Smooth muscle cell (in vitro differentiated cells): ENCODE results near the gene TAF4B. TPM values are rescaled to one million over a fixed set of nuclear protein-coding genes. Genes with fewer than 3 reads are reported as not detected.
A peak's percentile ranks its signal among the peaks of the same experiment; 100 is the strongest.

Experiments used
- DNase-seq: peaks from one replicate; lab custom pipeline; 2025; ENCODE audit not compliant: unreplicated experiment; lab: John Stamatoyannopoulos, UW
- H2AFZ ChIP-seq: fragments of 200-600 bp; sonication (generic); 2 replicates; pipeline ENCODE4 v1.6.0; 2016; ENCODE audit warnings: antibody characterized with exemption, low read depth, mild to moderate bottlenecking
- H3F3A ChIP-seq: fragments of 200-600 bp; sonication (generic); 2 replicates; pipeline ENCODE4 v1.6.0; 2017; ENCODE audit warnings: antibody characterized with exemption, low read depth
- H3K27ac ChIP-seq: fragments of 200-600 bp; sonication (generic); 2 replicates; pipeline ENCODE4 v1.5.1; 2016; ENCODE audit warnings: low read depth, mild to moderate bottlenecking
- H3K27me3 ChIP-seq: fragments of 200-600 bp; sonication (generic); 2 replicates; pipeline ENCODE4 v1.6.1; 2016; ENCODE audit warnings: low read depth, mild to moderate bottlenecking
- H3K36me3 ChIP-seq: fragments of 200-600 bp; sonication (generic); 2 replicates; pipeline ENCODE4 v1.5.1; 2016; ENCODE audit warnings: low read depth
- H3K4me1 ChIP-seq: fragments of 200-600 bp; sonication (generic); 2 replicates; pipeline ENCODE4 v1.5.1; 2016; ENCODE audit warnings: low read depth
- H3K4me2 ChIP-seq: fragments of 200-600 bp; sonication (generic); 2 replicates; pipeline ENCODE4 v1.6.0; 2016; ENCODE audit warnings: mild to moderate bottlenecking
- H3K4me3 ChIP-seq: fragments of 200-600 bp; sonication (generic); 2 replicates; pipeline ENCODE4 v1.5.1; 2016; ENCODE audit warnings: mild to moderate bottlenecking
- H3K79me2 ChIP-seq: fragments of 200-600 bp; sonication (generic); 2 replicates; pipeline ENCODE4 v1.6.0; 2016; ENCODE audit warnings: low read depth, mild to moderate bottlenecking
- H3K9ac ChIP-seq: fragments of 200-600 bp; sonication (generic); 2 replicates; pipeline ENCODE4 v1.6.0; 2016; ENCODE audit warnings: low read depth
- H3K9me3 ChIP-seq: fragments of 200-600 bp; sonication (generic); replicated peaks from 2 replicates; pipeline ENCODE4 v1.5.1; 2016; ENCODE audit warnings: low read depth
- H4K20me1 ChIP-seq: fragments of 200-600 bp; sonication (generic); 2 replicates; pipeline ENCODE4 v1.6.0; 2016; ENCODE audit warnings: low read depth
- WGBS: methylation state at CpG from one replicate; pipeline ENCODE4 v1.1.7; 2016; ENCODE audit warnings: low lambda C conversion rate; 5-methylcytosine and 5-hydroxymethylcytosine counted together
- polyA plus RNA-seq: library from polyadenylated mRNA; unstranded; fragments of >200 nt; fragmentation: Nextera tagmentation; extraction: Ambion mirVana; gene quantifications from 2 replicates; pipeline ENCODE4 v1.2.1, GENCODE V29; 2016
- total RNA-seq: library from RNA; depleted of rRNA; stranded (reverse); fragments of >200 nt; gene quantifications from 2 replicates; pipeline ENCODE4 v1.2.3, GENCODE V29; 2014
- TF ChIP-seq, protein P1 (sequence below): fragments of 200-600 bp; sonication (generic); IDR thresholded peaks from 2 replicates; pipeline ENCODE4 v1.5.1; 2017; ENCODE audit warnings: borderline replicate concordance, mild to moderate bottlenecking, antibody characterized with exemption; ENCODE audit not compliant: insufficient read depth, poor library complexity, severe bottlenecking

TAF4B gene, protein sequence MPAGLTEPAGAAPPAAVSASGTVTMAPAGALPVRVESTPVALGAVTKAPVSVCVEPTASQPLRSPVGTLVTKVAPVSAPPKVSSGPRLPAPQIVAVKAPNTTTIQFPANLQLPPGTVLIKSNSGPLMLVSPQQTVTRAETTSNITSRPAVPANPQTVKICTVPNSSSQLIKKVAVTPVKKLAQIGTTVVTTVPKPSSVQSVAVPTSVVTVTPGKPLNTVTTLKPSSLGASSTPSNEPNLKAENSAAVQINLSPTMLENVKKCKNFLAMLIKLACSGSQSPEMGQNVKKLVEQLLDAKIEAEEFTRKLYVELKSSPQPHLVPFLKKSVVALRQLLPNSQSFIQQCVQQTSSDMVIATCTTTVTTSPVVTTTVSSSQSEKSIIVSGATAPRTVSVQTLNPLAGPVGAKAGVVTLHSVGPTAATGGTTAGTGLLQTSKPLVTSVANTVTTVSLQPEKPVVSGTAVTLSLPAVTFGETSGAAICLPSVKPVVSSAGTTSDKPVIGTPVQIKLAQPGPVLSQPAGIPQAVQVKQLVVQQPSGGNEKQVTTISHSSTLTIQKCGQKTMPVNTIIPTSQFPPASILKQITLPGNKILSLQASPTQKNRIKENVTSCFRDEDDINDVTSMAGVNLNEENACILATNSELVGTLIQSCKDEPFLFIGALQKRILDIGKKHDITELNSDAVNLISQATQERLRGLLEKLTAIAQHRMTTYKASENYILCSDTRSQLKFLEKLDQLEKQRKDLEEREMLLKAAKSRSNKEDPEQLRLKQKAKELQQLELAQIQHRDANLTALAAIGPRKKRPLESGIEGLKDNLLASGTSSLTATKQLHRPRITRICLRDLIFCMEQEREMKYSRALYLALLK
- total RNA-seq (2.7 and 5.4 TPM in 2 replicates), polyA plus RNA-seq (0.89 and 1.6 TPM in 2 replicates)

DNA sequence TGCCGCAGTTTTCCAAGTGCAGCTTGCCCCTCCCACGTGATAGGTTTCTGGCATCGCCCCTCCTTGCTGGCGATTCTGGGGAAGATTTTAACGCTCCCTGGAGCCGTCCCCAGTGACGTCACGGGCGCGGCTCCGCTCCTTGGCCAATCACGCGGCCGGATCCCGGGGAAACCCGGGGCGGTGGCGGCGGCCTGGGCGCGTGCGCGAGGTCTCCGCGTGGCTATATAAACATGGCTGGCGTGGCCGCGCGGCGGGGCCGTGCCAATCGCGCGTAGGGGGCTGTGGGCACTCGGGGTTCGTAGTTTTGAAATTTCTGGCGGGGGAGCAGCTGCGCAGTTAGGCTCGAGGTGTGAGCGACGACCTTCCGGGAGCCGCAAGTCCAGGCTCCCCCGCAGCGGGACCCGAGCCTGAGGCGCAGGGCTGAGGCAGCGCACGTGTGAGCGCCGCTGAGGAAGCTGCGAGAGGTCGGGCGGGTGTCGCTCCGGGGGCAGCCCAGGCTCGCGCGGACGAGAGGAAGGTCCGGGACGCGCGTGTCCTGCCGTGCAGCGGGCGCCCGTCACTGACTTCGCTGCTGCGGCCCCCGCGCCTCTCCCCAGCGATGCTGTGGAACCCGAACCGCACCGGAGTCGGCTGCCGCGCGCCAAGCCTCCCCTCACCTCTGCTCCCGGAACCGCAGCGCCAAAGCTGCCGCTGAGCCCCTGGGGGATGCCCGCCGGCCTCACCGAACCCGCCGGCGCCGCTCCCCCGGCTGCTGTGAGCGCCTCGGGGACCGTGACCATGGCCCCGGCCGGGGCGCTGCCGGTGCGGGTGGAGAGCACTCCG lies at the start of gene TAF4B:
Gene TAF4B (plus strand): TSS at position 217 of the 822 bp plus-strand sequence. CDS start 489 bp downstream, at position 706.
- peak within 1 kb of the TSS; percentile 85 for H3K4me3 ChIP-seq
- no peaks in the 10 kb centered on the region for H3K36me3 ChIP-seq
- H3K79me2 ChIP-seq = no peaks in the 10 kb centered on the region
- no peaks in the 10 kb centered on the region for H4K20me1 ChIP-seq
- H3K27me3 ChIP-seq = no peaks in the 10 kb centered on the region
- H3K9ac ChIP-seq = peak within 1 kb of the TSS; percentile 71
- H3K27ac ChIP-seq = peak within 1 kb of the TSS; percentile 15
- peak within 1 kb of the TSS; percentile 86 for H2AFZ ChIP-seq
- no peaks in the 10 kb centered on the region for H3K9me3 ChIP-seq
- TF ChIP-seq, protein P1, sequence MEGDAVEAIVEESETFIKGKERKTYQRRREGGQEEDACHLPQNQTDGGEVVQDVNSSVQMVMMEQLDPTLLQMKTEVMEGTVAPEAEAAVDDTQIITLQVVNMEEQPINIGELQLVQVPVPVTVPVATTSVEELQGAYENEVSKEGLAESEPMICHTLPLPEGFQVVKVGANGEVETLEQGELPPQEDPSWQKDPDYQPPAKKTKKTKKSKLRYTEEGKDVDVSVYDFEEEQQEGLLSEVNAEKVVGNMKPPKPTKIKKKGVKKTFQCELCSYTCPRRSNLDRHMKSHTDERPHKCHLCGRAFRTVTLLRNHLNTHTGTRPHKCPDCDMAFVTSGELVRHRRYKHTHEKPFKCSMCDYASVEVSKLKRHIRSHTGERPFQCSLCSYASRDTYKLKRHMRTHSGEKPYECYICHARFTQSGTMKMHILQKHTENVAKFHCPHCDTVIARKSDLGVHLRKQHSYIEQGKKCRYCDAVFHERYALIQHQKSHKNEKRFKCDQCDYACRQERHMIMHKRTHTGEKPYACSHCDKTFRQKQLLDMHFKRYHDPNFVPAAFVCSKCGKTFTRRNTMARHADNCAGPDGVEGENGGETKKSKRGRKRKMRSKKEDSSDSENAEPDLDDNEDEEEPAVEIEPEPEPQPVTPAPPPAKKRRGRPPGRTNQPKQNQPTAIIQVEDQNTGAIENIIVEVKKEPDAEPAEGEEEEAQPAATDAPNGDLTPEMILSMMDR = no peak
- H3F3A ChIP-seq = no peaks in the 10 kb centered on the region
- H3K4me2 ChIP-seq = peak within 1 kb of the TSS; percentile 97
- WGBS = under 1% methylated on average over 90 of the region's 101 CpGs
- H3K4me1 ChIP-seq = peaks cover 7% of the 10 kb centered on the region
- DNase-seq = peak; percentile 85

DNA sequence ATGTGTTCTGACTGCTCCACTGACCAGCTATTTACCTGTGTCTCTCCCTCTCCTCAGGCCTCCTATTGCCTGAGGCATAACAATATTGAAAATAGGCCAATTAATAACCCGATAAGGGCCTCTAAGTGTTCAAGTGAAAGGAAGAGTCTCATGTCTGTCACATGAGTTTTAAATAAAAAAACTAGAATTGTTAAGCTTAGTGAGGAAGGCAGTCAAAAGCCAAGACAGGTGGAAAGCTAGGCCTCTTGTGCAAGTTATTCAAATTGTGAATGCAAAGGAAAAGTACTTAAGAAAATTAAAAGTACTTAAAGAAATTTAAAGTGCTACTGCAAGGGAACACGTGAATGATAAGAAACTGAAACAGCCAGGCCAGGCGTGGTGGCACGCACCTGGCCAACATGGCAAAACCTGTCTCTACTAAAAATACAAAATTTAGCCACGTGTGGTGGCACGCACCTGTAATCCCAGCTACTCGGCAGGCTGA lies 44.9 kb upstream of the TAF4B start:
- Histone ChIP-seq H3K9me3 (no peaks in the 10 kb centered on the region), H3K4me2 (no peak overlapping the region), H3K36me3 (no peaks in the 10 kb centered on the region), H3F3A (no peaks in the 10 kb centered on the region), H3K27ac (no peak overlapping the region), H4K20me1 (no peaks in the 10 kb centered on the region), H3K4me1 (no peaks in the 10 kb centered on the region), H2AFZ (no peak overlapping the region), H3K79me2 (no peaks in the 10 kb centered on the region), H3K27me3 (no peaks in the 10 kb centered on the region), H3K4me3 (no peak overlapping the region), H3K9ac (no peak overlapping the region)
- 97% methylated on average over 7 of the region's 7 CpGs for WGBS
- no peak for DNase-seq
- TF ChIP-seq, protein P1 = no peak

- Histone ChIP-seq H3K27me3 (no peaks in the 10 kb centered on the region), H3K36me3 (no peaks in the 10 kb centered on the region), H3K9me3 (no peaks in the 10 kb centered on the region), H3K9ac (no peak overlapping the region), H3K79me2 (no peaks in the 10 kb centered on the region), H3F3A (no peaks in the 10 kb centered on the region), H3K4me3 (no peak overlapping the region), H3K27ac (no peak overlapping the region), H3K4me1 (no peaks in the 10 kb centered on the region), H3K4me2 (no peak overlapping the region), H4K20me1 (no peaks in the 10 kb centered on the region), H2AFZ (no peak overlapping the region)
- TF ChIP-seq, protein P1 = no peak
- DNase-seq = no peak
Measured at GRCh38 chr18:26183395-26184112, 42.7 kb upstream of the TAF4B start.
